K562 (cell line): ENCODE results near the gene UQCR11. TPM values are rescaled to one million over a fixed set of nuclear protein-coding genes. Genes with fewer than 3 reads are reported as not detected.

Source experiments
- L3MBTL2 ChIP-seq: fragments of 450-650 bp; IDR thresholded peaks from 2 replicates; pipeline ENCODE4 v1.6.1; 2016; ENCODE audit warnings: mild to moderate bottlenecking, moderate library complexity
- ZBTB17 ChIP-seq: fragments of 450-650 bp; formaldehyde crosslinking; IDR thresholded peaks from 2 replicates; pipeline ENCODE4 v1.4.0; 2020; ENCODE audit warnings: mild to moderate bottlenecking
- polyA plus RNA-seq, 8 experiments: library from polyadenylated mRNA; depleted of rRNA in 4 of 8; stranded (reverse) in 5 of 8; unstranded in 3 of 8; fragments of >200 nt; fragmentation: Nextera tagmentation in 2 of 8; fragmentation: Illumina TruSeq in 1 of 8; extraction: Ambion mirVana in 2 of 8; extraction: Trizol in 1 of 8; gene quantifications; 2 replicates each; pipeline versions ENCODE4 v1.2.1 to v1.2.3, GENCODE V29; 2011 to 2014; ENCODE audit warnings: inconsistent platforms in 1 of 8, missing spikeins in 1 of 8
- total RNA-seq, 7 experiments: library from RNA; depleted of rRNA in 6 of 7; stranded (reverse); fragments of >200 nt in 6 of 7; fragmentation: Illumina TruSeq in 2 of 7; extraction: Trizol in 2 of 7; gene quantifications; 2 replicates each; pipeline versions ENCODE4 v1.2.1 to v1.2.3, GENCODE V29; 2011 to 2021; ENCODE audit warnings: low replicate concordance in 1 of 7
- TF ChIP-seq, protein P1 (sequence below): fragments of 250-450 bp; sonication (Bioruptor Pico); IDR thresholded peaks from 2 replicates; pipeline ENCODE4 v1.4.0; 2020
- TF ChIP-seq, protein P2 (sequence below): sonication (generic); formaldehyde crosslinking; IDR thresholded peaks from 2 replicates; pipeline ENCODE4 v1.8.0; 2022; ENCODE audit warnings: mild to moderate bottlenecking, missing genetic modification reagents
- TF ChIP-seq, protein P3 (sequence below): fragments of 450-650 bp; IDR thresholded peaks from 2 replicates; pipeline ENCODE4 v1.6.1; 2016; ENCODE audit warnings: mild to moderate bottlenecking, moderate library complexity
- TF ChIP-seq, protein P4 (sequence below): sonication (generic); formaldehyde crosslinking; IDR thresholded peaks from 2 replicates; pipeline ENCODE4 v1.5.0; 2020; ENCODE audit warnings: missing genetic modification reagents

UQCR11 gene
- total and polyA plus RNA-seq, 9 of the 15 experiments (the other 6 are each of a cell fraction or from before 2014, with no cell fraction given), result 57.6 to 394 (median 259) TPM

DNA sequence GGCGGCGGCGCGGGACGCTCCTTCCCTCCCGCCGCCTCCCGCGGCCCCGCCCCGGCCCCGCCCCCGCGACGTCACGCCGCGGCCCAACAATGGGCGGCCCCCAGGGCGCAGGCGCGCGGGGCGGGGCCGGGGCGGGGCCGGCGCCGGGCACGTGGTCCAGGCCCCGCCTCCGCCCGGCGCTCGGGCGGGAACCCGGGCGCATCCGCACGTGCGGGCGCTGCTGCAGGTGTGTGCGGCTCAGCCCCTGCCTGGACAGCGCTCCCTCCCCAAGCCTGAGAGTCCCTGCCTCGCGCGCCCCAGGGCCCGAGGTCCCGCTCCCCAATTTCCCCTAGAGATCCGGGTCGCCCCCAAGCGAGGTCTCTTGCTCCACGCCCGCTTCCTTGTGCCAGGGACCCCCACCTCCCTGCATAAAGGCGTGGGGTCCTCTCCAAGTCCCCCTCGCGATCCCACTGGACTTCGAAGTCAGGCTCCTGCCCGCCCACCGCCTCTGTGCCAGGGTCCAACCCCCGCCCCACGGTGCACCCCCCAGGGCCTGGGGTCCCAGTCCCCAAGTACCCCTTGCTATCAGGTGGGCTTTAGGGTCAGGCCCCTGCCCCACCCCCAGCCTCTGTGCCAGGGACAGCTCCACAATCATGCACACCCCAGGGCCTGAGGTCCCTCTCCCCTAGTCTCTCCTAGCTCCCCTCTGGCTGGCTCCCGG, 36.8 kb downstream of the UQCR11 start, which contains the start of gene MEX3D (continued):
- TF ChIP-seq, protein P1, sequence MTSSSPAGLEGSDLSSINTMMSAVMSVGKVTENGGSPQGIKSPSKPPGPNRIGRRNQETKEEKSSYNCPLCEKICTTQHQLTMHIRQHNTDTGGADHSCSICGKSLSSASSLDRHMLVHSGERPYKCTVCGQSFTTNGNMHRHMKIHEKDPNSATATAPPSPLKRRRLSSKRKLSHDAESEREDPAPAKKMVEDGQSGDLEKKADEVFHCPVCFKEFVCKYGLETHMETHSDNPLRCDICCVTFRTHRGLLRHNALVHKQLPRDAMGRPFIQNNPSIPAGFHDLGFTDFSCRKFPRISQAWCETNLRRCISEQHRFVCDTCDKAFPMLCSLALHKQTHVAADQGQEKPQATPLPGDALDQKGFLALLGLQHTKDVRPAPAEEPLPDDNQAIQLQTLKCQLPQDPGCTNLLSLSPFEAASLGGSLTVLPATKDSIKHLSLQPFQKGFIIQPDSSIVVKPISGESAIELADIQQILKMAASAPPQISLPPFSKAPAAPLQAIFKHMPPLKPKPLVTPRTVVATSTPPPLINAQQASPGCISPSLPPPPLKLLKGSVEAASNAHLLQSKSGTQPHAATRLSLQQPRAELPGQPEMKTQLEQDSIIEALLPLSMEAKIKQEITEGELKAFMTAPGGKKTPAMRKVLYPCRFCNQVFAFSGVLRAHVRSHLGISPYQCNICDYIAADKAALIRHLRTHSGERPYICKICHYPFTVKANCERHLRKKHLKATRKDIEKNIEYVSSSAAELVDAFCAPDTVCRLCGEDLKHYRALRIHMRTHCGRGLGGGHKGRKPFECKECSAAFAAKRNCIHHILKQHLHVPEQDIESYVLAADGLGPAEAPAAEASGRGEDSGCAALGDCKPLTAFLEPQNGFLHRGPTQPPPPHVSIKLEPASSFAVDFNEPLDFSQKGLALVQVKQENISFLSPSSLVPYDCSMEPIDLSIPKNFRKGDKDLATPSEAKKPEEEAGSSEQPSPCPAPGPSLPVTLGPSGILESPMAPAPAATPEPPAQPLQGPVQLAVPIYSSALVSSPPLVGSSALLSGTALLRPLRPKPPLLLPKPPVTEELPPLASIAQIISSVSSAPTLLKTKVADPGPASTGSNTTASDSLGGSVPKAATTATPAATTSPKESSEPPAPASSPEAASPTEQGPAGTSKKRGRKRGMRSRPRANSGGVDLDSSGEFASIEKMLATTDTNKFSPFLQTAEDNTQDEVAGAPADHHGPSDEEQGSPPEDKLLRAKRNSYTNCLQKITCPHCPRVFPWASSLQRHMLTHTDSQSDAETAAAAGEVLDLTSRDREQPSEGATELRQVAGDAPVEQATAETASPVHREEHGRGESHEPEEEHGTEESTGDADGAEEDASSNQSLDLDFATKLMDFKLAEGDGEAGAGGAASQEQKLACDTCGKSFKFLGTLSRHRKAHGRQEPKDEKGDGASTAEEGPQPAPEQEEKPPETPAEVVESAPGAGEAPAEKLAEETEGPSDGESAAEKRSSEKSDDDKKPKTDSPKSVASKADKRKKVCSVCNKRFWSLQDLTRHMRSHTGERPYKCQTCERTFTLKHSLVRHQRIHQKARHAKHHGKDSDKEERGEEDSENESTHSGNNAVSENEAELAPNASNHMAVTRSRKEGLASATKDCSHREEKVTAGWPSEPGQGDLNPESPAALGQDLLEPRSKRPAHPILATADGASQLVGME, result no peak
- TF ChIP-seq ZBTB17 (CRISPR knock-in tag) (no peak), L3MBTL2 (peak; percentile 99)
- TF ChIP-seq, protein P2, sequence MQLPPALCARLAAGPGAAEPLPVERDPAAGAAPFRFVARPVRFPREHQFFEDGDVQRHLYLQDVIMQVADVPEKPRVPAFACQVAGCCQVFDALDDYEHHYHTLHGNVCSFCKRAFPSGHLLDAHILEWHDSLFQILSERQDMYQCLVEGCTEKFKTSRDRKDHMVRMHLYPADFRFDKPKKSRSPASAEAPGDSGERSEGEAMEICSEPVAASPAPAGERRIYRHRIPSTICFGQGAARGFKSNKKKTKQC (CRISPR knock-in tag), result peak; percentile 88
- TF ChIP-seq, protein P3, sequence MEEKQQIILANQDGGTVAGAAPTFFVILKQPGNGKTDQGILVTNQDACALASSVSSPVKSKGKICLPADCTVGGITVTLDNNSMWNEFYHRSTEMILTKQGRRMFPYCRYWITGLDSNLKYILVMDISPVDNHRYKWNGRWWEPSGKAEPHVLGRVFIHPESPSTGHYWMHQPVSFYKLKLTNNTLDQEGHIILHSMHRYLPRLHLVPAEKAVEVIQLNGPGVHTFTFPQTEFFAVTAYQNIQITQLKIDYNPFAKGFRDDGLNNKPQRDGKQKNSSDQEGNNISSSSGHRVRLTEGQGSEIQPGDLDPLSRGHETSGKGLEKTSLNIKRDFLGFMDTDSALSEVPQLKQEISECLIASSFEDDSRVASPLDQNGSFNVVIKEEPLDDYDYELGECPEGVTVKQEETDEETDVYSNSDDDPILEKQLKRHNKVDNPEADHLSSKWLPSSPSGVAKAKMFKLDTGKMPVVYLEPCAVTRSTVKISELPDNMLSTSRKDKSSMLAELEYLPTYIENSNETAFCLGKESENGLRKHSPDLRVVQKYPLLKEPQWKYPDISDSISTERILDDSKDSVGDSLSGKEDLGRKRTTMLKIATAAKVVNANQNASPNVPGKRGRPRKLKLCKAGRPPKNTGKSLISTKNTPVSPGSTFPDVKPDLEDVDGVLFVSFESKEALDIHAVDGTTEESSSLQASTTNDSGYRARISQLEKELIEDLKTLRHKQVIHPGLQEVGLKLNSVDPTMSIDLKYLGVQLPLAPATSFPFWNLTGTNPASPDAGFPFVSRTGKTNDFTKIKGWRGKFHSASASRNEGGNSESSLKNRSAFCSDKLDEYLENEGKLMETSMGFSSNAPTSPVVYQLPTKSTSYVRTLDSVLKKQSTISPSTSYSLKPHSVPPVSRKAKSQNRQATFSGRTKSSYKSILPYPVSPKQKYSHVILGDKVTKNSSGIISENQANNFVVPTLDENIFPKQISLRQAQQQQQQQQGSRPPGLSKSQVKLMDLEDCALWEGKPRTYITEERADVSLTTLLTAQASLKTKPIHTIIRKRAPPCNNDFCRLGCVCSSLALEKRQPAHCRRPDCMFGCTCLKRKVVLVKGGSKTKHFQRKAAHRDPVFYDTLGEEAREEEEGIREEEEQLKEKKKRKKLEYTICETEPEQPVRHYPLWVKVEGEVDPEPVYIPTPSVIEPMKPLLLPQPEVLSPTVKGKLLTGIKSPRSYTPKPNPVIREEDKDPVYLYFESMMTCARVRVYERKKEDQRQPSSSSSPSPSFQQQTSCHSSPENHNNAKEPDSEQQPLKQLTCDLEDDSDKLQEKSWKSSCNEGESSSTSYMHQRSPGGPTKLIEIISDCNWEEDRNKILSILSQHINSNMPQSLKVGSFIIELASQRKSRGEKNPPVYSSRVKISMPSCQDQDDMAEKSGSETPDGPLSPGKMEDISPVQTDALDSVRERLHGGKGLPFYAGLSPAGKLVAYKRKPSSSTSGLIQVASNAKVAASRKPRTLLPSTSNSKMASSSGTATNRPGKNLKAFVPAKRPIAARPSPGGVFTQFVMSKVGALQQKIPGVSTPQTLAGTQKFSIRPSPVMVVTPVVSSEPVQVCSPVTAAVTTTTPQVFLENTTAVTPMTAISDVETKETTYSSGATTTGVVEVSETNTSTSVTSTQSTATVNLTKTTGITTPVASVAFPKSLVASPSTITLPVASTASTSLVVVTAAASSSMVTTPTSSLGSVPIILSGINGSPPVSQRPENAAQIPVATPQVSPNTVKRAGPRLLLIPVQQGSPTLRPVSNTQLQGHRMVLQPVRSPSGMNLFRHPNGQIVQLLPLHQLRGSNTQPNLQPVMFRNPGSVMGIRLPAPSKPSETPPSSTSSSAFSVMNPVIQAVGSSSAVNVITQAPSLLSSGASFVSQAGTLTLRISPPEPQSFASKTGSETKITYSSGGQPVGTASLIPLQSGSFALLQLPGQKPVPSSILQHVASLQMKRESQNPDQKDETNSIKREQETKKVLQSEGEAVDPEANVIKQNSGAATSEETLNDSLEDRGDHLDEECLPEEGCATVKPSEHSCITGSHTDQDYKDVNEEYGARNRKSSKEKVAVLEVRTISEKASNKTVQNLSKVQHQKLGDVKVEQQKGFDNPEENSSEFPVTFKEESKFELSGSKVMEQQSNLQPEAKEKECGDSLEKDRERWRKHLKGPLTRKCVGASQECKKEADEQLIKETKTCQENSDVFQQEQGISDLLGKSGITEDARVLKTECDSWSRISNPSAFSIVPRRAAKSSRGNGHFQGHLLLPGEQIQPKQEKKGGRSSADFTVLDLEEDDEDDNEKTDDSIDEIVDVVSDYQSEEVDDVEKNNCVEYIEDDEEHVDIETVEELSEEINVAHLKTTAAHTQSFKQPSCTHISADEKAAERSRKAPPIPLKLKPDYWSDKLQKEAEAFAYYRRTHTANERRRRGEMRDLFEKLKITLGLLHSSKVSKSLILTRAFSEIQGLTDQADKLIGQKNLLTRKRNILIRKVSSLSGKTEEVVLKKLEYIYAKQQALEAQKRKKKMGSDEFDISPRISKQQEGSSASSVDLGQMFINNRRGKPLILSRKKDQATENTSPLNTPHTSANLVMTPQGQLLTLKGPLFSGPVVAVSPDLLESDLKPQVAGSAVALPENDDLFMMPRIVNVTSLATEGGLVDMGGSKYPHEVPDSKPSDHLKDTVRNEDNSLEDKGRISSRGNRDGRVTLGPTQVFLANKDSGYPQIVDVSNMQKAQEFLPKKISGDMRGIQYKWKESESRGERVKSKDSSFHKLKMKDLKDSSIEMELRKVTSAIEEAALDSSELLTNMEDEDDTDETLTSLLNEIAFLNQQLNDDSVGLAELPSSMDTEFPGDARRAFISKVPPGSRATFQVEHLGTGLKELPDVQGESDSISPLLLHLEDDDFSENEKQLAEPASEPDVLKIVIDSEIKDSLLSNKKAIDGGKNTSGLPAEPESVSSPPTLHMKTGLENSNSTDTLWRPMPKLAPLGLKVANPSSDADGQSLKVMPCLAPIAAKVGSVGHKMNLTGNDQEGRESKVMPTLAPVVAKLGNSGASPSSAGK, result peak; percentile 98
- TF ChIP-seq, protein P4, sequence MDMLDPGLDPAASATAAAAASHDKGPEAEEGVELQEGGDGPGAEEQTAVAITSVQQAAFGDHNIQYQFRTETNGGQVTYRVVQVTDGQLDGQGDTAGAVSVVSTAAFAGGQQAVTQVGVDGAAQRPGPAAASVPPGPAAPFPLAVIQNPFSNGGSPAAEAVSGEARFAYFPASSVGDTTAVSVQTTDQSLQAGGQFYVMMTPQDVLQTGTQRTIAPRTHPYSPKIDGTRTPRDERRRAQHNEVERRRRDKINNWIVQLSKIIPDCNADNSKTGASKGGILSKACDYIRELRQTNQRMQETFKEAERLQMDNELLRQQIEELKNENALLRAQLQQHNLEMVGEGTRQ (CRISPR knock-in tag), result peak; percentile 64
